HepG2 (cell line): ENCODE measurements around the gene TRIM44. TPM values are rescaled to one million over a fixed set of nuclear protein-coding genes. Genes with fewer than 3 reads are reported as not detected.

Experiments
- ATAC-seq: fragments of 200-7000 bp; cut with Tn5 transposase; 3 replicates; pipeline ENCODE4 v1.9.1; 2020; ENCODE audit warnings: mild to moderate bottlenecking, moderate library complexity
- BruUV-seq: library from RNA; stranded (reverse); fragments of 400-500 nt; replicated peaks from 2 replicates; lab custom pipeline; 2021; lab: Mats Ljungman, UMichigan
- CTCF ChIA-PET: fragments of 300-600 bp; formaldehyde crosslinking; extraction: SDS; loops from one replicate; lab custom pipeline; 2021; ENCODE audit warnings: low total read pairs, inconsistent platforms, low intra/inter-chr PET ratio; lab: Yijun Ruan, JAX
- POLR2A ChIA-PET: fragments of 350-600 bp; sonication (Branson Sonifier 250); formaldehyde crosslinking; loops from one replicate; lab custom pipeline; 2020; ENCODE audit warnings: antibody characterized with exemption, inconsistent platforms; lab: Yijun Ruan, JAX
- DNase-seq: peaks from one replicate; pipeline ENCODE4 v3.0.0-alpha.2; 2015; ENCODE audit warnings: low spot score
- FAIRE-seq: peaks from 3 replicates; lab custom pipeline; 2011; peaks lifted over from hg19 to GRCh38; lab: Jason Lieb, UNC
- H2AFZ ChIP-seq: one replicate; pipeline ENCODE4 v1.6.1; 2011; ENCODE audit warnings: low read length, inconsistent platforms
- H3K27ac ChIP-seq: fragments of 300-600 bp; 3 replicates; pipeline ENCODE4 v1.8.0; 2011; ENCODE audit warnings: mixed run types, mild to moderate bottlenecking, mixed read lengths, low read length, inconsistent platforms; ENCODE audit not compliant: insufficient read depth; ENCODE audit errors: extremely low read length
- H3K27me3 ChIP-seq, 2 experiments: fragments of 200-600 bp in 1 of 2; 2 replicates in 1 of 2; 3 replicates in 1 of 2; pipeline versions ENCODE4 v1.6.0 to v1.8.0; 2011; ENCODE audit warnings: low read length in 2 of 2, mild to moderate bottlenecking in 2 of 2, moderate library complexity in 2 of 2, inconsistent platforms in 1 of 2; ENCODE audit not compliant: insufficient read depth in 2 of 2, control insufficient read depth in 1 of 2
- H3K36me3 ChIP-seq, 2 experiments: fragments of 200-600 bp in 1 of 2; replicated peaks in 1 of 2; 2 replicates in 1 of 2; 3 replicates in 1 of 2; pipeline versions ENCODE4 v1.5.1 to v1.8.0; 2011; ENCODE audit warnings: low read length in 2 of 2, inconsistent platforms in 1 of 2; ENCODE audit not compliant: insufficient read depth in 2 of 2, control insufficient read depth in 1 of 2
- H3K4me1 ChIP-seq: 2 replicates; pipeline ENCODE4 v1.5.1; 2012; ENCODE audit warnings: low read length, inconsistent platforms; ENCODE audit not compliant: insufficient read depth
- H3K4me2 ChIP-seq: 2 replicates; pipeline ENCODE4 v1.6.0; 2011; ENCODE audit warnings: low read depth, low read length, inconsistent platforms
- H3K4me3 ChIP-seq, 3 experiments: fragments of 200-600 bp in 1 of 3; sonication (generic), shearing (Covaris generic) in 1 of 3; replicated peaks in 1 of 3; 2 replicates each; pipeline ENCODE4 v1.5.1; 2011 to 2016; ENCODE audit warnings: low read length in 3 of 3, inconsistent platforms in 2 of 3, low read depth in 2 of 3, mild to moderate bottlenecking in 2 of 3, control low read depth in 1 of 3, mixed read lengths in 1 of 3; ENCODE audit not compliant: insufficient read depth in 1 of 3
- H3K79me2 ChIP-seq: one replicate; pipeline ENCODE4 v1.6.1; 2011; ENCODE audit warnings: low read length, inconsistent platforms; ENCODE audit not compliant: insufficient read depth
- H3K9ac ChIP-seq: 2 replicates; pipeline ENCODE4 v1.6.0; 2011; ENCODE audit warnings: mild to moderate bottlenecking, low read depth, low read length, inconsistent platforms; ENCODE audit not compliant: insufficient read depth
- H3K9me3 ChIP-seq: 2 replicates; pipeline ENCODE4 v1.5.1; 2012; ENCODE audit warnings: mild to moderate bottlenecking, low read length
- H4K20me1 ChIP-seq: 2 replicates; pipeline ENCODE4 v1.6.0; 2011; ENCODE audit warnings: inconsistent platforms, mild to moderate bottlenecking, low read length, moderate library complexity; ENCODE audit not compliant: insufficient read depth
- ATF7-NPFF ChIP-seq: sonication (generic); formaldehyde crosslinking; IDR thresholded peaks from 2 replicates; pipeline ENCODE4 v1.8.1; 2023; ENCODE audit warnings: mild to moderate bottlenecking, low read depth, missing genetic modification reagents, moderate library complexity
- CREB1 ChIP-seq, 2 experiments: fragments of 450-650 bp in 1 of 2; IDR thresholded peaks; 2 replicates each; pipeline ENCODE4 v1.6.1; 2016 to 2017; ENCODE audit warnings: control low read depth in 1 of 2, mild to moderate bottlenecking in 1 of 2, missing compliant biosample characterization in 1 of 2, missing genetic modification characterization in 1 of 2
- MIER2 ChIP-seq: IDR thresholded peaks from 2 replicates; pipeline ENCODE4 v1.6.1; 2016; ENCODE audit warnings: missing biosample characterization, missing genetic modification reagents
- MXD4 ChIP-seq: IDR thresholded peaks from 2 replicates; pipeline ENCODE4 v1.6.1; 2016; ENCODE audit warnings: mild to moderate bottlenecking, missing biosample characterization, missing genetic modification reagents
- NKX3-1 ChIP-seq: sonication (generic); formaldehyde crosslinking; IDR thresholded peaks from 2 replicates; pipeline ENCODE4 v1.5.0; 2020; ENCODE audit warnings: missing genetic modification reagents
- SOX6 ChIP-seq, 2 experiments: fragments of 450-650 bp in 1 of 2; sonication (generic) in 1 of 2; formaldehyde crosslinking in 1 of 2; IDR thresholded peaks; 2 replicates each; pipeline versions ENCODE4 v1.4.0 to v1.6.1; 2017 to 2020; ENCODE audit warnings: antibody characterized with exemption in 1 of 2, mild to moderate bottlenecking in 1 of 2, missing genetic modification reagents in 1 of 2
- ZBTB7B ChIP-seq: sonication (generic); formaldehyde crosslinking; IDR thresholded peaks from 2 replicates; pipeline ENCODE4 v1.4.0; 2020; ENCODE audit warnings: missing genetic modification reagents
- ZEB1 ChIP-seq: IDR thresholded peaks from 2 replicates; pipeline ENCODE4 v1.6.1; 2012; ENCODE audit warnings: mild to moderate bottlenecking, low read depth, inconsistent platforms; ENCODE audit not compliant: insufficient replicate concordance
- ZNF761 ChIP-seq: sonication (generic); formaldehyde crosslinking; conservative IDR thresholded peaks from 2 replicates; pipeline ENCODE4 v1.4.0; 2020; ENCODE audit warnings: mild to moderate bottlenecking, missing genetic modification reagents
- ZSCAN21 ChIP-seq: sonication (generic); formaldehyde crosslinking; IDR thresholded peaks from 2 replicates; pipeline ENCODE4 v1.8.0; 2022; ENCODE audit warnings: mild to moderate bottlenecking, missing genetic modification reagents, moderate library complexity, borderline replicate concordance
- WGBS: methylation state at CpG from one replicate; pipeline ENCODE4 v1.1.6; 2017; ENCODE audit warnings: low lambda C conversion rate; 5-methylcytosine and 5-hydroxymethylcytosine counted together
- in situ Hi-C: cut with HindIII; loops from 2 replicates; pipeline ENCODE4 v1.10.0; 2017; ENCODE audit warnings: low pct_unique_long_range_greater_than_20kb; ENCODE audit not compliant: extremely low pct_ligation_motif_present
- intact Hi-C: fragments of 100-400 bp; cut with micrococcal nuclease; formaldehyde crosslinking; loops from one replicate; pipeline ENCODE4 v1.10.0; 2022; ENCODE audit not compliant: unreplicated experiment
- polyA plus RNA-seq, 8 experiments: library from polyadenylated mRNA; depleted of rRNA in 3 of 8; stranded (reverse) in 7 of 8; unstranded in 1 of 8; fragments of >200 nt; fragmentation: Illumina TruSeq in 4 of 8; extraction: Trizol in 4 of 8; gene quantifications; 2 replicates each; pipeline versions ENCODE4 v1.2.1 to v1.2.3, GENCODE V29; 2011 to 2016; ENCODE audit warnings: low read depth in 4 of 8, missing spikeins in 1 of 8, mixed read lengths in 1 of 8; ENCODE audit not compliant: insufficient read depth in 1 of 8
- total RNA-seq, 5 experiments: library from RNA; depleted of rRNA; stranded (reverse); fragments of >200 nt; fragmentation: Illumina TruSeq; extraction: Trizol; gene quantifications; 2 replicates each; pipeline ENCODE4 v1.2.3, GENCODE V29; 2016; ENCODE audit warnings: low read depth in 1 of 5
- TF ChIP-seq, protein P1 (sequence below): sonication (generic); formaldehyde crosslinking; IDR thresholded peaks from 2 replicates; pipeline ENCODE4 v1.4.0; 2020; ENCODE audit warnings: missing genetic modification reagents
- TF ChIP-seq, protein P2 (sequence below): sonication (generic); formaldehyde crosslinking; IDR thresholded peaks from 2 replicates; pipeline ENCODE4 v1.4.0; 2020; ENCODE audit warnings: missing genetic modification reagents
- TF ChIP-seq, protein P3 (sequence below): sonication (generic); formaldehyde crosslinking; IDR thresholded peaks from 2 replicates; pipeline ENCODE4 v1.4.0; 2020; ENCODE audit warnings: missing genetic modification reagents, mild to moderate bottlenecking, borderline replicate concordance

Gene TRIM44
- total and polyA plus RNA-seq, 2 of the 13 experiments (the other 11 are each of a cell fraction or from before 2014, with no cell fraction given) = 22.7 to 50.3 TPM

DNA sequence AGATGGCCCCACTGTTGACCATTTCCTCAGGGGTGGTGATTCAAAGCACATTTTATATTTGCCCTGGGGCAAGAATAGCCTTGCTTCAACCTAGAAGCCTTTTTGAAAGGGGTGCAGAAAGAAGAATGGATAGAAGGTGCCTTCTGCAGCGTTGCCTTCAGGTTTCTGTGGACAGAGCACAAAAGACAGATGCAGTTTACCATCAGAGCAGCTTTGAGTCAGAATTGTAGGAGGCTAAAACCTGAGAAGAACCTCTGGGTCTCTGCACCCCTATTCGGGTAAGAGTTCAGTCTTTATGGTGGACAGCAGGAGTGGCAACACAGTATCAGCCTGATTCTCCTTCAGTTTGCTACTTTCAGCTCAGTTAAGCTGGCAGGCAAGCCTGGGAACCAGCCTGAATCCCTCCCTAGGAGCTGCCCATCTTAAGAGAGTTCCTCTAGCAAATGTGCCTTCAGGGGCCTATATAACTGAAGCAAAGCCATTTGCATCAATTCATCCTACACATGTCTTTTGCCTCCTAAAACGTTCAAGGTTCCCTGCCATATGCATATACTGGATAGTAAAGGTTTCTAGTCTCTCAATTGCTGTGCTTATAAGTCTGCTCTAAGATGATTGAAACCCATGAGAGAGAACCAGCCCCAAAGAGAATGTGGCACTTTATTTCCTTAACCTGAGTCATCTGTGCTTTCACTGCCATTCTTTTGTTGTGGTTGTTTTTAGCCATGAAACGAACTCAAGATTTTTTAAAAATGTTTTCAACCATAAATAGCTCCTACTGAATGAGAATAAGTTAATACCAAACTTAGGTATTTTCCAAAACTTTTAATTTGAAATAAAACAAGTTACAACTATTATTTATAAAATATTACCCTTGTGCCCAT lies 123.0 kb downstream of the TRIM44 start:
- POLR2A ChIA-PET = no interaction called here
- H3K36me3 ChIP-seq = peaks cover 2 to 4% of the 10 kb centered on the region in 2 experiments; a peak in 1 of 5 replicates
- intact Hi-C loops = no loop called here
- DNase-seq = no peak
- no peaks in the 10 kb centered on the region for H3K4me1 ChIP-seq
- no peaks in the 10 kb centered on the region for H3K79me2 ChIP-seq
- CTCF ChIA-PET = no interaction called here
- H3K4me3 ChIP-seq = no peak overlapping the region
- H3K27me3 ChIP-seq = no peaks in the 10 kb centered on the region
- H2AFZ ChIP-seq = no peak overlapping the region
- BruUV-seq = no TSS peak
- H4K20me1 ChIP-seq = no peaks in the 10 kb centered on the region
- in situ Hi-C loops = no loop called here
- TF ChIP-seq ATF7-NPFF (CRISPR knock-in tag) (no peak), ZNF761 (CRISPR knock-in tag) (no peak), MXD4 (CRISPR knock-in tag) (no peak), ZEB1 (no peak), ZBTB7B (no peak), NKX3-1 (CRISPR knock-in tag) (no peak), CREB1 (IDR thresholded peaks at IDR 0.05) (no peak), CREB1 (CRISPR knock-in tag; IDR thresholded peaks at IDR 0.05) (no peak), MIER2 (CRISPR knock-in tag) (no peak), SOX6 (IDR thresholded peaks at IDR 0.05) (no peak), SOX6 (CRISPR knock-in tag; IDR thresholded peaks at IDR 0.05) (no peak), ZSCAN21 (CRISPR knock-in tag) (no peak)
- TF ChIP-seq, protein P1, sequence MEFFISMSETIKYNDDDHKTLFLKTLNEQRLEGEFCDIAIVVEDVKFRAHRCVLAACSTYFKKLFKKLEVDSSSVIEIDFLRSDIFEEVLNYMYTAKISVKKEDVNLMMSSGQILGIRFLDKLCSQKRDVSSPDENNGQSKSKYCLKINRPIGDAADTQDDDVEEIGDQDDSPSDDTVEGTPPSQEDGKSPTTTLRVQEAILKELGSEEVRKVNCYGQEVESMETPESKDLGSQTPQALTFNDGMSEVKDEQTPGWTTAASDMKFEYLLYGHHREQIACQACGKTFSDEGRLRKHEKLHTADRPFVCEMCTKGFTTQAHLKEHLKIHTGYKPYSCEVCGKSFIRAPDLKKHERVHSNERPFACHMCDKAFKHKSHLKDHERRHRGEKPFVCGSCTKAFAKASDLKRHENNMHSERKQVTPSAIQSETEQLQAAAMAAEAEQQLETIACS = no peak
- TF ChIP-seq, protein P2, sequence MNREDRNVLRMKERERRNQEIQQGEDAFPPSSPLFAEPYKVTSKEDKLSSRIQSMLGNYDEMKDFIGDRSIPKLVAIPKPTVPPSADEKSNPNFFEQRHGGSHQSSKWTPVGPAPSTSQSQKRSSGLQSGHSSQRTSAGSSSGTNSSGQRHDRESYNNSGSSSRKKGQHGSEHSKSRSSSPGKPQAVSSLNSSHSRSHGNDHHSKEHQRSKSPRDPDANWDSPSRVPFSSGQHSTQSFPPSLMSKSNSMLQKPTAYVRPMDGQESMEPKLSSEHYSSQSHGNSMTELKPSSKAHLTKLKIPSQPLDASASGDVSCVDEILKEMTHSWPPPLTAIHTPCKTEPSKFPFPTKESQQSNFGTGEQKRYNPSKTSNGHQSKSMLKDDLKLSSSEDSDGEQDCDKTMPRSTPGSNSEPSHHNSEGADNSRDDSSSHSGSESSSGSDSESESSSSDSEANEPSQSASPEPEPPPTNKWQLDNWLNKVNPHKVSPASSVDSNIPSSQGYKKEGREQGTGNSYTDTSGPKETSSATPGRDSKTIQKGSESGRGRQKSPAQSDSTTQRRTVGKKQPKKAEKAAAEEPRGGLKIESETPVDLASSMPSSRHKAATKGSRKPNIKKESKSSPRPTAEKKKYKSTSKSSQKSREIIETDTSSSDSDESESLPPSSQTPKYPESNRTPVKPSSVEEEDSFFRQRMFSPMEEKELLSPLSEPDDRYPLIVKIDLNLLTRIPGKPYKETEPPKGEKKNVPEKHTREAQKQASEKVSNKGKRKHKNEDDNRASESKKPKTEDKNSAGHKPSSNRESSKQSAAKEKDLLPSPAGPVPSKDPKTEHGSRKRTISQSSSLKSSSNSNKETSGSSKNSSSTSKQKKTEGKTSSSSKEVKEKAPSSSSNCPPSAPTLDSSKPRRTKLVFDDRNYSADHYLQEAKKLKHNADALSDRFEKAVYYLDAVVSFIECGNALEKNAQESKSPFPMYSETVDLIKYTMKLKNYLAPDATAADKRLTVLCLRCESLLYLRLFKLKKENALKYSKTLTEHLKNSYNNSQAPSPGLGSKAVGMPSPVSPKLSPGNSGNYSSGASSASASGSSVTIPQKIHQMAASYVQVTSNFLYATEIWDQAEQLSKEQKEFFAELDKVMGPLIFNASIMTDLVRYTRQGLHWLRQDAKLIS = no peak
- TF ChIP-seq, protein P3, sequence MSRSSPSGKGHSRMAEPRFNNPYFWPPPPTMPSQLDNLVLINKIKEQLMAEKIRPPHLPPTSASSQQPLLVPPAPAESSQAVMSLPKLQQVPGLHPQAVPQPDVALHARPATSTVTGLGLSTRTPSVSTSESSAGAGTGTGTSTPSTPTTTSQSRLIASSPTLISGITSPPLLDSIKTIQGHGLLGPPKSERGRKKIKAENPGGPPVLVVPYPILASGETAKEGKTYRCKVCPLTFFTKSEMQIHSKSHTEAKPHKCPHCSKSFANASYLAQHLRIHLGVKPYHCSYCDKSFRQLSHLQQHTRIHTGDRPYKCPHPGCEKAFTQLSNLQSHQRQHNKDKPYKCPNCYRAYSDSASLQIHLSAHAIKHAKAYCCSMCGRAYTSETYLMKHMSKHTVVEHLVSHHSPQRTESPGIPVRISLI = no peak
- TF ChIP-seq, all 625 proteins: peak for 0
- ATAC-seq = no peak
- Histone ChIP-seq H3K9me3 (no peaks in the 10 kb centered on the region), H3K4me2 (no peak overlapping the region), H3K9ac (no peak overlapping the region), H3K27ac (no peak overlapping the region)
- 93% methylated on average over 3 of the region's 4 CpGs for WGBS
- FAIRE-seq = no peak
